IPS-18a (cell line): ENCODE data around the gene RHBDD1.

ENCODE experiments used
- H3K27ac ChIP-seq: one replicate; pipeline ENCODE4 v1.5.1; 2013; ENCODE audit warnings: low read length
- H3K27me3 ChIP-seq: one replicate; pipeline ENCODE4 v1.6.1; 2013; ENCODE audit warnings: mild to moderate bottlenecking, low read length; ENCODE audit not compliant: control insufficient read depth, insufficient read depth
- H3K36me3 ChIP-seq: one replicate; pipeline ENCODE4 v1.6.1; 2013; ENCODE audit warnings: low read depth, low read length; ENCODE audit not compliant: control insufficient read depth
- H3K4me1 ChIP-seq: one replicate; pipeline ENCODE4 v1.6.1; 2013; ENCODE audit warnings: low read depth, low read length; ENCODE audit not compliant: control insufficient read depth
- H3K4me3 ChIP-seq: one replicate; pipeline ENCODE4 v1.5.1; 2013; ENCODE audit warnings: low read length
- H3K9ac ChIP-seq: one replicate; pipeline ENCODE4 v1.6.1; 2013; ENCODE audit warnings: mild to moderate bottlenecking, low read length, moderate library complexity
- H3K9me3 ChIP-seq: one replicate; pipeline ENCODE4 v1.6.1; 2013; ENCODE audit warnings: low read depth, low read length; ENCODE audit not compliant: control insufficient read depth

Gene RHBDD1

GRCh38 chr2:226891780-226892590, 56.1 kb downstream of the RHBDD1 start:
- no peak overlapping the region for H3K4me3 ChIP-seq
- H3K27me3 ChIP-seq, result no peaks in the 10 kb centered on the region
- H3K4me1 ChIP-seq, result no peaks in the 10 kb centered on the region
- H3K9me3 ChIP-seq, result no peaks in the 10 kb centered on the region
- no peak overlapping the region for H3K9ac ChIP-seq
- H3K36me3 ChIP-seq, result no peaks in the 10 kb centered on the region
- no peak overlapping the region for H3K27ac ChIP-seq

GRCh38 chr2:226892729-226893128, 56.9 kb downstream of the RHBDD1 start:
- Histone ChIP-seq H3K9ac (no peak overlapping the region), H3K27ac (no peak overlapping the region), H3K36me3 (no peaks in the 10 kb centered on the region), H3K4me1 (no peaks in the 10 kb centered on the region), H3K27me3 (no peaks in the 10 kb centered on the region), H3K4me3 (no peak overlapping the region), H3K9me3 (no peaks in the 10 kb centered on the region)

- Histone ChIP-seq H3K36me3 (no peaks in the 10 kb centered on the region), H3K27ac (no peak overlapping the region), H3K9me3 (no peaks in the 10 kb centered on the region)
Observed at GRCh38 chr2:226893216-226893615, 57.4 kb downstream of the RHBDD1 start.

GRCh38 chr2:226894752-226895151, 58.9 kb downstream of the RHBDD1 start:
- H3K9me3 ChIP-seq, result no peaks in the 10 kb centered on the region
- H3K27me3 ChIP-seq, result no peaks in the 10 kb centered on the region
- H3K4me3 ChIP-seq, result no peak overlapping the region
- H3K4me1 ChIP-seq, result no peaks in the 10 kb centered on the region
- H3K27ac ChIP-seq, result no peak overlapping the region
- H3K9ac ChIP-seq, result no peak overlapping the region
- H3K36me3 ChIP-seq, result no peaks in the 10 kb centered on the region

More at GRCh38 chr2:226893216-226893615, 57.4 kb downstream of the RHBDD1 start:
- no peaks in the 10 kb centered on the region for H3K27me3 ChIP-seq
- H3K4me1 ChIP-seq, result no peaks in the 10 kb centered on the region
- H3K9ac ChIP-seq, result no peak overlapping the region
- H3K4me3 ChIP-seq, result no peak overlapping the region

- Histone ChIP-seq H3K4me3 (no peak overlapping the region), H3K9me3 (no peaks in the 10 kb centered on the region), H3K36me3 (no peaks in the 10 kb centered on the region), H3K27me3 (no peaks in the 10 kb centered on the region), H3K4me1 (no peaks in the 10 kb centered on the region), H3K9ac (no peak overlapping the region), H3K27ac (no peak overlapping the region)
Observed at GRCh38 chr2:226895579-226895978, 59.7 kb downstream of the RHBDD1 start.

- H3K9ac ChIP-seq, result no peak overlapping the region
- H3K36me3 ChIP-seq, result no peaks in the 10 kb centered on the region
- H3K9me3 ChIP-seq, result no peaks in the 10 kb centered on the region
- H3K27ac ChIP-seq, result no peak overlapping the region
- no peak overlapping the region for H3K4me3 ChIP-seq
- H3K27me3 ChIP-seq, result no peaks in the 10 kb centered on the region
- H3K4me1 ChIP-seq, result no peaks in the 10 kb centered on the region
Observed at GRCh38 chr2:226898121-226898520, 62.3 kb downstream of the RHBDD1 start.

- H3K27me3 ChIP-seq, result no peaks in the 10 kb centered on the region
- H3K4me3 ChIP-seq, result no peak overlapping the region
- no peaks in the 10 kb centered on the region for H3K9me3 ChIP-seq
- no peak overlapping the region for H3K27ac ChIP-seq
- no peaks in the 10 kb centered on the region for H3K36me3 ChIP-seq
- H3K4me1 ChIP-seq, result no peaks in the 10 kb centered on the region
- H3K9ac ChIP-seq, result no peak overlapping the region
Observed at GRCh38 chr2:226898897-226899296, 63.0 kb downstream of the RHBDD1 start.

- H3K4me3 ChIP-seq, result no peak overlapping the region
- no peaks in the 10 kb centered on the region for H3K27me3 ChIP-seq
- H3K36me3 ChIP-seq, result no peaks in the 10 kb centered on the region
- no peaks in the 10 kb centered on the region for H3K4me1 ChIP-seq
- H3K27ac ChIP-seq, result no peak overlapping the region
- H3K9ac ChIP-seq, result no peak overlapping the region
- H3K9me3 ChIP-seq, result no peaks in the 10 kb centered on the region
Observed at GRCh38 chr2:226902041-226902966, 66.5 kb downstream of the RHBDD1 start.

- no peak overlapping the region for H3K9ac ChIP-seq
- no peaks in the 10 kb centered on the region for H3K36me3 ChIP-seq
- no peaks in the 10 kb centered on the region for H3K4me1 ChIP-seq
- no peaks in the 10 kb centered on the region for H3K9me3 ChIP-seq
- no peak overlapping the region for H3K4me3 ChIP-seq
- H3K27me3 ChIP-seq, result no peaks in the 10 kb centered on the region
- no peak overlapping the region for H3K27ac ChIP-seq
Observed at GRCh38 chr2:226903179-226903578, 67.3 kb downstream of the RHBDD1 start.

- H3K27ac ChIP-seq, result no peak overlapping the region
- no peaks in the 10 kb centered on the region for H3K36me3 ChIP-seq
Observed at GRCh38 chr2:226904592-226904991, 68.7 kb downstream of the RHBDD1 start.

GRCh38 chr2:226905718-226906117, 69.9 kb downstream of the RHBDD1 start:
- Histone ChIP-seq H3K9me3 (no peaks in the 10 kb centered on the region), H3K27ac (no peak overlapping the region), H3K9ac (no peak overlapping the region), H3K4me3 (no peak overlapping the region), H3K27me3 (no peaks in the 10 kb centered on the region), H3K4me1 (no peaks in the 10 kb centered on the region), H3K36me3 (no peaks in the 10 kb centered on the region)

More at GRCh38 chr2:226904592-226904991, 68.7 kb downstream of the RHBDD1 start:
- Histone ChIP-seq H3K4me1 (no peaks in the 10 kb centered on the region), H3K9ac (no peak overlapping the region), H3K9me3 (no peaks in the 10 kb centered on the region), H3K4me3 (no peak overlapping the region), H3K27me3 (no peaks in the 10 kb centered on the region)
